Measurements from ENCODE around the gene NR1H2.

DNA sequence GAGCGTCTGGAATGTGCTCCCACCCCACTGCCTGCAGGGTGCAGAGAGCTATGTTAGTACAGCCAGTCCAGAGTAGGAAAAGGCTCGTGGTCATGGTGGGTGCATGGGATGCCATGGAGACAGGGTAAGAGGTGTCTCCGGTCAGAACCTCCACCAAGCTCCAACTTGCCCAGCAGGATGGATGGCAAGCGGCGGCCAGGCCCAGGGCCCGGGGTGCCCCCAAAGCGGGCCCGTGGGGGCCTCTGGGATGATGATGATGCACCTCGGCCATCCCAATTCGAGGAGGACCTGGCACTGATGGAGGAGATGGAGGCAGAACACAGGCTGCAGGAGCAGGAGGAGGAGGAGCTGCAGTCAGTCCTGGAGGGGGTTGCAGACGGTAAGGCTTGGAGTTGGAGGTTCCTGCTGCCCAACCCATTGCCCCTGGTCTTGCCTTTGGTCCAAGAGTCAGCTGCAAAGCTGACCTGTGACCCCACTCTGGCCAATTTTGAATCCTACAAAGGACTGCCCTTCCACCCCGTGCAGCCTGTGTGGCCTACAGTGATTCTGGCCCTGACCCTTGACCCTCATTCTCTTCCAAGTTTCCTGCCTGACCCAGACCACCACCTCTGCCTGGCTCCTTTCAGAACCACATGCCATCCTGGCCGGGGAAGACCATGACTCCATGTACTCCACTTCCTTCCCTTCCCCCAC, 22.6 kb downstream of the NR1H2 start:
- TF ChIP-seq POLR2A (IDR thresholded peaks at IDR 0.05; ENCODE audit: low read depth, low read length) (no peak), TAF1 (IDR thresholded peaks at IDR 0.05; ENCODE audit: low read depth, low read length) (no peak), POLR2AphosphoS5 (IDR thresholded peaks at IDR 0.05; ENCODE audit: low read depth, low read length) (no peak)

All from GM12891 (cell line).